GM18498 (cell line): Measurements from ENCODE around the gene GRAMD2A.
A peak's percentile ranks its signal among the peaks of the same experiment; 100 is the strongest.

Experiments
- ATAC-seq: cut with Tn5 transposase; IDR thresholded peaks from one replicate; pipeline ENCODE4 v1.9.1; 2021; ENCODE audit warnings: mild to moderate bottlenecking, moderate library complexity; ENCODE audit not compliant: unreplicated experiment

The GRAMD2A gene

GRCh38 chr15:72139667-72140066 lies 57.9 kb downstream of the GRAMD2A start:
- no peak for ATAC-seq

GRCh38 chr15:72136170-72137051 lies 61.2 kb downstream of the GRAMD2A start:
- no peak for ATAC-seq

- ATAC-seq, result no peak
These were observed 61.9 kb downstream of the GRAMD2A start for GRCh38 chr15:72135719-72136118.

GRCh38 chr15:72133211-72133610 lies 64.4 kb downstream of the GRAMD2A start:
- no peak for ATAC-seq

- ATAC-seq, result no peak
These were observed 65.7 kb downstream of the GRAMD2A start for GRCh38 chr15:72131922-72132321.

GRCh38 chr15:72130272-72130671 lies 67.3 kb downstream of the GRAMD2A start:
- no peak for ATAC-seq

- ATAC-seq, result no peak
These were observed 69.2 kb downstream of the GRAMD2A start for GRCh38 chr15:72128359-72128758.

- no peak for ATAC-seq
These were observed 69.8 kb downstream of the GRAMD2A start for GRCh38 chr15:72127724-72128322.

- ATAC-seq, result no peak
These were observed 73.4 kb downstream of the GRAMD2A start for GRCh38 chr15:72124218-72124617.

GRCh38 chr15:72118017-72118978 lies 79.3 kb downstream of the GRAMD2A start, which contains the start of the genes MYO9A and SENP8:
MYO9A (minus strand) TSS chr15:72118150; CDS start chr15:72046563, 71,587 bp downstream.
SENP8 (plus strand) TSS chr15:72118403; CDS start chr15:72139624, 21,221 bp downstream.
- peak; percentile 71 for ATAC-seq

- peak; percentile 74 for ATAC-seq
These were observed 80.0 kb downstream of the GRAMD2A start for GRCh38 chr15:72117486-72118016.

GRCh38 chr15:72116731-72117485 lies 80.7 kb downstream of the GRAMD2A start:
- ATAC-seq, result peak; percentile 7

GRCh38 chr15:72113347-72114031 lies 84.1 kb downstream of the GRAMD2A start:
- ATAC-seq, result no peak

- ATAC-seq, result no peak
These were observed 84.8 kb downstream of the GRAMD2A start for GRCh38 chr15:72112805-72113204.

GRCh38 chr15:72112116-72112515 lies 85.5 kb downstream of the GRAMD2A start:
- no peak for ATAC-seq

GRCh38 chr15:72110355-72110754 lies 87.2 kb downstream of the GRAMD2A start:
- no peak for ATAC-seq
